ENCODE measurements around the gene DAPK1.

DAPK1 gene

GRCh38 chr9:87469793-87470465 is 27.7 kb upstream of the DAPK1 start:
- TF ChIP-seq ZC3H10 (CRISPR knock-in tag; IDR thresholded peaks at IDR 0.05) (no peak), ZNF565 (CRISPR knock-in tag; conservative IDR thresholded peaks at IDR 0.05; ENCODE audit: low read depth) (no peak), POU6F1 (CRISPR knock-in tag; IDR thresholded peaks at IDR 0.05; ENCODE audit: borderline replicate concordance, low read depth) (no peak), SNAI2 (CRISPR knock-in tag; IDR thresholded peaks at IDR 0.05) (no peak), ISL1 (CRISPR knock-in tag; IDR thresholded peaks at IDR 0.05) (no peak), TOX (CRISPR knock-in tag; IDR thresholded peaks at IDR 0.05; ENCODE audit: borderline replicate concordance) (no peak), GLIS3 (CRISPR knock-in tag; IDR thresholded peaks at IDR 0.05) (no peak), ZFP3 (CRISPR knock-in tag; IDR thresholded peaks at IDR 0.05) (no peak), CREB5 (CRISPR knock-in tag; IDR thresholded peaks at IDR 0.05; ENCODE audit: low read depth) (no peak), PATZ1 (CRISPR knock-in tag; IDR thresholded peaks at IDR 0.05; ENCODE audit: borderline replicate concordance) (no peak), ESRRG (CRISPR knock-in tag; IDR thresholded peaks at IDR 0.05) (no peak), CSDC2 (CRISPR knock-in tag; IDR thresholded peaks at IDR 0.05) (no peak)
- no peak for ATAC-seq

- TF ChIP-seq ZFP3 (CRISPR knock-in tag; IDR thresholded peaks at IDR 0.05): no peak
- TF ChIP-seq ZFP30 (CRISPR knock-in tag; IDR thresholded peaks at IDR 0.05): no peak
- TF ChIP-seq ZNF8 (CRISPR knock-in tag; IDR thresholded peaks at IDR 0.05): no peak
- TF ChIP-seq TOX (CRISPR knock-in tag; IDR thresholded peaks at IDR 0.05; ENCODE audit: borderline replicate concordance): no peak
- TF ChIP-seq ZNF565 (CRISPR knock-in tag; conservative IDR thresholded peaks at IDR 0.05; ENCODE audit: low read depth): no peak
- TF ChIP-seq ZNF70 (CRISPR knock-in tag; IDR thresholded peaks at IDR 0.05): no peak
- ATAC-seq: no peak
Observed at GRCh38 chr9:87471746-87472145, 25.9 kb upstream of the DAPK1 start.

- ATAC-seq: no peak
Observed at GRCh38 chr9:87475463-87475862, 22.2 kb upstream of the DAPK1 start.

More at GRCh38 chr9:87475463-87475862, 22.2 kb upstream of the DAPK1 start:
- TF ChIP-seq CSRNP3 (CRISPR knock-in tag; IDR thresholded peaks at IDR 0.05) (no peak), BACH2 (CRISPR knock-in tag; IDR thresholded peaks at IDR 0.05; ENCODE audit: borderline replicate concordance) (no peak), PPARA (CRISPR knock-in tag; IDR thresholded peaks at IDR 0.05; ENCODE audit: borderline replicate concordance) (no peak), ZNF70 (CRISPR knock-in tag; IDR thresholded peaks at IDR 0.05) (no peak), ZFP3 (CRISPR knock-in tag; IDR thresholded peaks at IDR 0.05) (no peak), ARNTL (CRISPR knock-in tag; IDR thresholded peaks at IDR 0.05; ENCODE audit: borderline replicate concordance, low read depth) (no peak), TSHZ2 (CRISPR knock-in tag; IDR thresholded peaks at IDR 0.05) (no peak), CSDC2 (CRISPR knock-in tag; IDR thresholded peaks at IDR 0.05) (no peak), ZNF8 (CRISPR knock-in tag; IDR thresholded peaks at IDR 0.05) (no peak), ISL1 (CRISPR knock-in tag; IDR thresholded peaks at IDR 0.05) (no peak), RARB (CRISPR knock-in tag; IDR thresholded peaks at IDR 0.05) (no peak), ZNF565 (CRISPR knock-in tag; conservative IDR thresholded peaks at IDR 0.05; ENCODE audit: low read depth) (no peak), TOX (CRISPR knock-in tag; IDR thresholded peaks at IDR 0.05; ENCODE audit: borderline replicate concordance) (no peak), TCF4 (CRISPR knock-in tag; IDR thresholded peaks at IDR 0.05; ENCODE audit: borderline replicate concordance) (no peak)

All from SK-N-SH treated with all-trans-retinoic acid at 6 μM for 48 hours (cell line).